ENCODE data around the gene NELL1. TPM values are rescaled to one million over a fixed set of nuclear protein-coding genes. Genes with fewer than 3 reads are reported as not detected.

The NELL1 gene
- total RNA-seq, 1 donor from 2014 or later, result not detected

DNA sequence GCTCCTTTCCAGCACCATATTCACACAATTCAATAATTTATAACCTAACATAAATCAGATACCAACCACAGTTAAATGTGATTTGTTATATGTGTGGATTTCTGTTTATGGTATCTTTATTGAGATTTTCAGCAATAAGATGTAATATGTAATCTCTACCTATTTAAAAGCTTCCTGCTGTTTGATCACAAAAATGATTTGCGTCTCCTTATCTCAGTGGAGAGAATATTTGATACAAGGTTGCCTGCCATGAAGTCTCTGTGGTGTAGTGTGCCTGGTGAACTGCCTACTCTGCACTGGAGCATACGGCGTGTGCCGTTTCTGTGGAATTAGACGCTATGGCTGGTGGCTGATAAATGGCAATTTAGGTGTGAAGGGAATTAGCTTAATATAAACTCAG is 741.1 kb downstream of the NELL1 start:
- no peak for DNase-seq (ENCODE audit: low read depth)

GRCh38 chr11:21411104-21411503 is 741.7 kb downstream of the NELL1 start:
- no peak for DNase-seq (ENCODE audit: low read depth)

DNA sequence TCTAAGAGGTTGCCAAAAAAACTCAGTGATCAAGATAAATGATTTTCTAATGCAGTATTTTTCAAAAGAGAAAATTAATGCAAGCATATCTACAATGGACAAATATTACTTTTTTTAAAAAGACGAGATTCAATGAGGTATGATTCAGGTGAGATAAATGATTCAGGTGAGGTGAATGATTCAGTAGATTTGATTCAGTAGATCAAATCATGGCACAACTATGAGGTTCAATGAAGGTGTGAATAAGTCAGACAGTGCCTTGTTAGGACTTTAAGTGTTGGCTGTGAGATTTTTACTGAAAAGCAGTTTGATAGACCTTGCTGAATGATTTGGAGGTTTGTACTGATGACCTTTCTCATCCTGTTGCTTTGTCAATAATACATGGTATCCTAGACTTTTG is 742.2 kb downstream of the NELL1 start:
- DNase-seq (ENCODE audit: low read depth), result no peak

DNA sequence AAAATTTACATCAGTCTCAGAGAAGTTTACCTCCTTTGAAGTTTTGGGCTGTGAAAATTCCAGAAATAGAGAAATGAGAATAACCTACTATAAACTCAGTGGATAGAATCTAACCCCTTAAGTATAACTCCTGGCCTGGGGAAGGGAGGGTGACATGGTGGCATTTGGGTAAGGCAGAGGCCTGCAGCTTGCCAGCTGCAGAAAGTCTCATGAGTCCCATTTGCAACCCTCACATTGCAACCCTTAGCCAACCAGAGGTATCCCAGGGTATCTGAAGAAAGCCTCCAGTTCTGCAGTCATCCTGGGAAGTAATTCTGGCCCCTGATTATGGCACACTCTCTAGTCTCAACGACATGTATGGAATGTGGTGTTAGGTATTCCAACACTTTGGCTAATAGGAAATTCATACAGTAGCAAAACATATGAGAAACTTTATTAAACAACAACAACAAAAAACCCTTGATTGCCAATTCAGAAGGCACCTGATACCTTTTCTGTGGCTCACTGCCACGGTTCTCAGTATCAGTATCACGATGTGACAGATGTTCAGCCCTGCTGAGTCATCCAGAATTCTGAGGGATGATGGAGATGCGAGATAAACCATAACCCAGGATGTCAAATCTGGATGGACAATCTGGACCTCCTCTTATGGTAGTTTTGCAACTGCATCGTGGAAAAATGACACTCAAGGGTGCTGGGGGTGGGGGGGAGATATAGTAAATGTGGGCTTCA is 743.4 kb downstream of the NELL1 start:
- no peak for DNase-seq (ENCODE audit: low read depth)

DNA sequence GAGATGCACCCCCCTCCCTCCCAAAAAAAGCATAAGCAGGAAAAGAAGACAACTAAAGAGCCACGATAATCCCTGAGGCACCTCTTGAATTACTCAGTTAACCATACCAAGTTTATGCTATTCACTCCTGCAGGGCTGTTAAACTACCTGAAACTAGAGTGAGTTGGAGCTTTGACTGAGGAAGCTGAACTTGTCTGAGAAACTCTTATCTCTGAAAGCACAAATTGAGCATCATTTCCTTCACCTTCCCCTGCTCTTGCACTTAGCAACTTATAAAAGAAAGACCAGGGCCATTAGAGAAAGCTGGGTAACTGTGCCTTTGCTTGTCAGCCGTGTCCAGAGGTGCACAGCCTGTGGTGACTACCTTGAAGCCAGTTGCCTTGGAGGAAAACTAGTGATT is 745.6 kb downstream of the NELL1 start:
- DNase-seq (ENCODE audit: low read depth), result no peak

- no peak for DNase-seq (ENCODE audit: low read depth)
Observed at GRCh38 chr11:21415606-21416005, 746.2 kb downstream of the NELL1 start.

DNA sequence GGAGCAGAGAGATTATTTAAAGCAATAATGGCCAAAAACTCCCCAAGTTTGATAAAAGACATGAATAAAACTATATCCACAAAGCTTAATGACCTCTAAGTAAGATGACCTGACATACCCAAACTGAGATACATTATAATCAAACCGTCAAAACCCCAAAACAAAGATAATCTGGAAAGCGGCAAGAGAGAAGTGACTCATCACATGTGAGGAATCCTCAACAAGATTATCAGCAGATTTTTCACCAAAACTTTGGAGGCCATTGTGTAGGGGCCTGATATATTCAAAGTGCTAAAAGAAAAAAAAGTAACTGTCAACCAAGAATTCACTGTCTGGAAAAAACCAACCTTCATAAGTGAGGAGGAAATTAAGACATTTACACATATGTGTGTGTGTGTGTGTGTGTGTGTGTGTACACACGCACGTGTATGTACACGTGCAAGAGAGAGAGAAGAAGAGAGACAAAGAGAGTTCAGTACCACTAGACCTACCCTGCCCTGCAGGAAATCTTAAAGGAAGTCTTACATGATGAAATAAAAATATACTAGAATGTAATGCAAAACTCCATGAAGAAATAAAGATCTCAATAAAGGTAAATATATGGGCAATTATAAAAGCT is 752.4 kb downstream of the NELL1 start:
- DNase-seq (ENCODE audit: low read depth), result no peak

GRCh38 chr11:21426931-21427330 is 757.5 kb downstream of the NELL1 start:
- DNase-seq (ENCODE audit: low read depth), result no peak

DNA sequence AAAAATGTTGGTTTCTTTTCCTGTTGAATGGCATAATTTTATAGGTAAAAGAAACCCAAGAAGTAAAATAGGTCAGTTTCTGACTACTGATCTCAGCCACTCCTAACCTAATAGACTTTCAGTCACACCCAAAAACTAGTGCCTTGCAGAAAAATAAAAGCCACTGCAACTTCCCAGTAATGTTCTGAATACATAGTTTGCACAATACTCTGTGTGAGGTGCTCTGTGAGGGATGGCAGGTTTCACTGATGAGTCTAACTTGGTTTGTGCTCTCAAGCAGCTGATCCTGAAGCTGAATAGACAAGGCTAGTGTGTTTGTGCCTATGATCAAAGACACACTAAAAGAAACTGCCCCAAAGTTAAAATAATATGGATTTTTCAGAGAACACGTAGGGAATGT is 758.3 kb downstream of the NELL1 start:
- DNase-seq (ENCODE audit: low read depth), result no peak

GRCh38 chr11:21428796-21429195 is 759.4 kb downstream of the NELL1 start:
- no peak for DNase-seq (ENCODE audit: low read depth)

DNA sequence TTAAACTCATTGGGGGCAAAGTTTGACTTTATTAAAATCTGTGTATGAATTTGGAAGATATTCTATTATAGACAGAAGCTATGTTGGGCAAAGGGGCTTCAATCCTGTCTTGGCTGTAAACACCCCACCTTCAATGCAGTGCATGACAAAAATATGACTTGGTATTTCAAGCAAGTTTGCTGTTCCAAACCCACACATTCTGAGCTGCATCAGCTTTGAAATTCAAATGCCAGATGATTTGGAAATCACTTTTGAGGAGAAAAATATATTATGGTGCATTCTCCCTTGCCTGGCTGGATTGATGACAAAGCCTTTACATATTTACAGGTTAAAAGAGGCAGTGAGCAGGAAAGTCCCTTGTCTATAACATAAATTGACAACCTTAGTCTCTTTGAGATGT is 760.0 kb downstream of the NELL1 start:
- no peak for DNase-seq (ENCODE audit: low read depth)

GRCh38 chr11:21430537-21430936 is 761.2 kb downstream of the NELL1 start:
- no peak for DNase-seq (ENCODE audit: low read depth)

- DNase-seq (ENCODE audit: low read depth), result no peak
Observed at GRCh38 chr11:21446939-21447590, 777.7 kb downstream of the NELL1 start.

DNA sequence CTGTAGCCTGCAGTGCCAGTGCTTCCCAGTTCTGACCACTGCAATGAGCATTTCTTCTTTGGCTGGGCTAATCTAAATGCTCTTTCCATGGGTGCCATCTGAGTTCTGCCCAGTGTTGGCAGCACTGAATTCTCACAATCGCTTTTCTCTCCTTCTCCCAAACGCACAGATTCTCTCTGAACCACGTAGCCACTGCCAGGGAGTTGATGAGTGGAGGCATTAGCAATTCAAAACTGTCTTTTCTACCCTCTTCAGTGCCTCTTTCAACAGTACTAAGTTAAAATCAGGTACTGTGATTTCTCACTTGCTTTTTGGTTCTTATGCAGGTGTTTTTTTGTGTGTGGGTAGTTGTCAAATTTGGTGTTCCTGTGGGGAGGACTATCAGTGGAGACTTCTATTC is 778.5 kb downstream of the NELL1 start:
- no peak for DNase-seq (ENCODE audit: low read depth)

- DNase-seq (ENCODE audit: low read depth), result no peak
Observed at GRCh38 chr11:21456186-21456585, 786.8 kb downstream of the NELL1 start.

GRCh38 chr11:21460082-21460481 is 790.7 kb downstream of the NELL1 start:
- DNase-seq (ENCODE audit: low read depth), result no peak

- DNase-seq (ENCODE audit: low read depth), result no peak
Observed at GRCh38 chr11:21461701-21462100, 792.3 kb downstream of the NELL1 start.

DNA sequence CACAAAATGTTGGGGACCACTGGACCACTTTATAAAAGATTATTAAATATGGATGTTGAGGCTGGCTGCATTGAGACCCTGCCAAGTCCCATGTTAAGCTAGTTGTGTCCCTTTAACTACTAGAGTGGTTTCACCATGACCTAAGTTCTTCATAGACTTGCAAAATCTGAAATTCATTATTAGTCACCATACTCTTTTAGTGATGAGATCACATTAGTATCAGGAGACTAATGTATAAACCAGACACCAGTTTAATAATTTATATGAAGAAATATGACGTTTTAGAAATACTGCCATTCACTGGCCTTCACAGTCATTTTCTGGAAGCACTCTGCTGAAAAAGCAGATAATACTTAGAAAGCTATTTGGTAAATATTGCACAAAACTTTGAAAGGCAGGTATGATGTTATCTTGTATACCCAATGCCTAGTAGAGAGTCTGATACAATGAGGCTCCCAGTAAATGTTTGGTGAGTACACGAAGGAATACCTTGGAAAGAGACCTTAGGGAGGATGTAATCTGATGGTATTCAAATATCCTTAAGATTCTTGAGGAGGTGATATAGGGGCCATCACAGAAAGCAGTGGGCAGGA is 795.3 kb downstream of the NELL1 start:
- DNase-seq (ENCODE audit: low read depth), result no peak

- no peak for DNase-seq (ENCODE audit: low read depth)
Observed at GRCh38 chr11:21465203-21465602, 795.8 kb downstream of the NELL1 start.

- no peak for DNase-seq (ENCODE audit: low read depth)
Observed at GRCh38 chr11:21465920-21466319, 796.5 kb downstream of the NELL1 start.

DNA sequence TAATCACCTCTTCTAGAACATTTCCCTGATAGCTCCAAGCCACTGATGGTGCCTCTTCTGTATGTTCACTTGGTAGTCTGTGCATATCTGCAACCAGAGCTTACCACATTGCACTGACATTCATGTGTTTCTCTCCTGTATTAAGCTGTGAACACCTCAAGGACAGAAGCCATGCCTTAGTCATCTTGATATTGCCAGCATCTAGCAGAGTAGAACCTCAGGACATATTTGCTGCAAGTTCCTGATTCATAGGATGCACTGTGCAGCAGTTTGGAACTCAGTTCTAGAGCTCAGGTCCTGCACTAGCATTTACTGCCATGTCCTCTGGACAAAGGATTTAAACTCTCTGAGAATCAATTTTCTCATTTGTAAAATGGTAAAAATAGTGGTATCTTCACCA is 801.1 kb downstream of the NELL1 start:
- no peak for DNase-seq (ENCODE audit: low read depth)

GRCh38 chr11:21472261-21472660 is 802.9 kb downstream of the NELL1 start:
- no peak for DNase-seq (ENCODE audit: low read depth)
